Activated gamma-delta T cell treated with Interleukin-2 at 50 U/mL for 16 hours (primary cell): ENCODE results near the gene AGL.
"Not testable (repeated sequence)": the region's sequence is repeated elsewhere in the genome, so short reads cannot be mapped to it uniquely, and the experiment has no call there.

Source experiments
- DNase-seq: peaks from one replicate; pipeline ENCODE4 v3.0.0-alpha.2; 2020

Gene AGL

GRCh38 chr1:99852648-99853047, 2.5 kb downstream of the AGL start:
- no peak for DNase-seq

- DNase-seq = no peak
Measured at GRCh38 chr1:99855914-99856450, 5.8 kb downstream of the AGL start.

GRCh38 chr1:99857041-99857440, 6.9 kb downstream of the AGL start:
- DNase-seq = not testable (repeated sequence)

- no peak for DNase-seq
Measured at GRCh38 chr1:99858286-99858685, 8.1 kb downstream of the AGL start.

GRCh38 chr1:99858881-99859280, 8.7 kb downstream of the AGL start:
- DNase-seq = no peak

- no peak for DNase-seq
Measured at GRCh38 chr1:99860703-99861102, 10.5 kb downstream of the AGL start.

GRCh38 chr1:99867682-99868081, 17.5 kb downstream of the AGL start:
- no peak for DNase-seq

GRCh38 chr1:99869304-99869703, 19.1 kb downstream of the AGL start:
- no peak for DNase-seq

- no peak for DNase-seq
Measured at GRCh38 chr1:99869723-99870122, 19.6 kb downstream of the AGL start.

- no peak for DNase-seq
Measured at GRCh38 chr1:99872063-99872462, 21.9 kb downstream of the AGL start.

GRCh38 chr1:99877568-99877967, 27.4 kb downstream of the AGL start:
- no peak for DNase-seq

GRCh38 chr1:99886179-99886578, 36.0 kb downstream of the AGL start:
- DNase-seq = no peak

GRCh38 chr1:99886841-99887240, 36.7 kb downstream of the AGL start:
- DNase-seq = no peak

- DNase-seq = no peak
Measured at GRCh38 chr1:99887890-99888289, 37.7 kb downstream of the AGL start.

GRCh38 chr1:99891997-99892396, 41.8 kb downstream of the AGL start:
- no peak for DNase-seq

GRCh38 chr1:99903278-99903677, 53.1 kb downstream of the AGL start:
- DNase-seq = not testable (repeated sequence)

GRCh38 chr1:99906535-99906934, 56.4 kb downstream of the AGL start:
- DNase-seq = no peak

- DNase-seq = no peak
Measured at GRCh38 chr1:99917214-99917613, 67.1 kb downstream of the AGL start.

- no peak for DNase-seq
Measured at GRCh38 chr1:99919220-99919619, 69.1 kb downstream of the AGL start.

- DNase-seq = no peak
Measured at GRCh38 chr1:99934801-99935200, 84.6 kb downstream of the AGL start.

GRCh38 chr1:99935534-99935933, 85.4 kb downstream of the AGL start:
- DNase-seq = no peak

GRCh38 chr1:99936071-99936470, 85.9 kb downstream of the AGL start:
- DNase-seq = no peak

GRCh38 chr1:99942723-99943122, 92.6 kb downstream of the AGL start:
- DNase-seq = no peak

- no peak for DNase-seq
Measured at GRCh38 chr1:99943223-99943794, 93.1 kb downstream of the AGL start.

GRCh38 chr1:99944192-99944591, 94.0 kb downstream of the AGL start:
- DNase-seq = no peak
